GM18870 (cell line): ENCODE data around the gene FNBP1.
"Not testable (repeated sequence)": the region's sequence is repeated elsewhere in the genome, so short reads cannot be mapped to it uniquely, and the experiment has no call there.

Experiments
- ATAC-seq: cut with Tn5 transposase; IDR thresholded peaks from one replicate; pipeline ENCODE4 v1.9.1; 2021; ENCODE audit warnings: moderate library complexity; ENCODE audit not compliant: unreplicated experiment

FNBP1 gene

GRCh38 chr9:129962451-129962864 lies 80.5 kb downstream of the FNBP1 start:
- ATAC-seq: no peak

GRCh38 chr9:129958796-129959195 lies 84.2 kb downstream of the FNBP1 start:
- no peak for ATAC-seq

- ATAC-seq: no peak
Observed at GRCh38 chr9:129954868-129955550, 88.0 kb downstream of the FNBP1 start.

GRCh38 chr9:129953736-129954135 lies 89.3 kb downstream of the FNBP1 start:
- ATAC-seq: no peak

- ATAC-seq: no peak
Observed at GRCh38 chr9:129952337-129952736, 90.7 kb downstream of the FNBP1 start.

GRCh38 chr9:129949821-129950220 lies 93.2 kb downstream of the FNBP1 start:
- no peak for ATAC-seq

GRCh38 chr9:129948626-129949025 lies 94.4 kb downstream of the FNBP1 start:
- ATAC-seq: not testable (repeated sequence)

- ATAC-seq: no peak
Observed at GRCh38 chr9:129946246-129946995, 96.6 kb downstream of the FNBP1 start.

GRCh38 chr9:129945314-129945713 lies 97.7 kb downstream of the FNBP1 start:
- no peak for ATAC-seq

- ATAC-seq: no peak
Observed at GRCh38 chr9:129944506-129945116, 98.4 kb downstream of the FNBP1 start.

- no peak for ATAC-seq
Observed at GRCh38 chr9:129939431-129939830, 103.6 kb downstream of the FNBP1 start.

- ATAC-seq: no peak
Observed at GRCh38 chr9:129938291-129938979, 104.6 kb downstream of the FNBP1 start.

GRCh38 chr9:129937879-129938278 lies 105.1 kb downstream of the FNBP1 start:
- not testable (repeated sequence) for ATAC-seq

- no peak for ATAC-seq
Observed at GRCh38 chr9:129936222-129936621, 106.8 kb downstream of the FNBP1 start.

GRCh38 chr9:129934780-129935179 lies 108.2 kb downstream of the FNBP1 start:
- no peak for ATAC-seq

GRCh38 chr9:129934041-129934591 lies 108.9 kb downstream of the FNBP1 start:
- ATAC-seq: no peak

- no peak for ATAC-seq
Observed at GRCh38 chr9:129933185-129934040, 109.6 kb downstream of the FNBP1 start.

- ATAC-seq: no peak
Observed at GRCh38 chr9:129932303-129933151, 110.5 kb downstream of the FNBP1 start.

GRCh38 chr9:129930743-129931142 lies 112.2 kb downstream of the FNBP1 start:
- no peak for ATAC-seq
